HepG2 (cell line): ENCODE results near the gene SYT9. TPM values are rescaled to one million over a fixed set of nuclear protein-coding genes. Genes with fewer than 3 reads are reported as not detected.

Experiments
- ATAC-seq: fragments of 200-7000 bp; cut with Tn5 transposase; 3 replicates; pipeline ENCODE4 v1.9.1; 2020; ENCODE audit warnings: mild to moderate bottlenecking, moderate library complexity
- BruUV-seq: library from RNA; stranded (reverse); fragments of 400-500 nt; replicated peaks from 2 replicates; lab custom pipeline; 2021; lab: Mats Ljungman, UMichigan
- CTCF ChIA-PET: fragments of 300-600 bp; formaldehyde crosslinking; extraction: SDS; loops from one replicate; lab custom pipeline; 2021; ENCODE audit warnings: low total read pairs, inconsistent platforms, low intra/inter-chr PET ratio; lab: Yijun Ruan, JAX
- POLR2A ChIA-PET: fragments of 350-600 bp; sonication (Branson Sonifier 250); formaldehyde crosslinking; loops from one replicate; lab custom pipeline; 2020; ENCODE audit warnings: antibody characterized with exemption, inconsistent platforms; lab: Yijun Ruan, JAX
- DNase-seq: peaks from one replicate; pipeline ENCODE4 v3.0.0-alpha.2; 2015; ENCODE audit warnings: low spot score
- FAIRE-seq: peaks from 3 replicates; lab custom pipeline; 2011; peaks lifted over from hg19 to GRCh38; lab: Jason Lieb, UNC
- H2AFZ ChIP-seq: one replicate; pipeline ENCODE4 v1.6.1; 2011; ENCODE audit warnings: low read length, inconsistent platforms
- H3K27ac ChIP-seq: fragments of 300-600 bp; 3 replicates; pipeline ENCODE4 v1.8.0; 2011; ENCODE audit warnings: mixed run types, mild to moderate bottlenecking, mixed read lengths, low read length, inconsistent platforms; ENCODE audit not compliant: insufficient read depth; ENCODE audit errors: extremely low read length
- H3K27me3 ChIP-seq, 2 experiments: fragments of 200-600 bp in 1 of 2; 2 replicates in 1 of 2; 3 replicates in 1 of 2; pipeline versions ENCODE4 v1.6.0 to v1.8.0; 2011; ENCODE audit warnings: low read length in 2 of 2, mild to moderate bottlenecking in 2 of 2, moderate library complexity in 2 of 2, inconsistent platforms in 1 of 2; ENCODE audit not compliant: insufficient read depth in 2 of 2, control insufficient read depth in 1 of 2
- H3K36me3 ChIP-seq, 2 experiments: fragments of 200-600 bp in 1 of 2; replicated peaks in 1 of 2; 2 replicates in 1 of 2; 3 replicates in 1 of 2; pipeline versions ENCODE4 v1.5.1 to v1.8.0; 2011; ENCODE audit warnings: low read length in 2 of 2, inconsistent platforms in 1 of 2; ENCODE audit not compliant: insufficient read depth in 2 of 2, control insufficient read depth in 1 of 2
- H3K4me1 ChIP-seq: 2 replicates; pipeline ENCODE4 v1.5.1; 2012; ENCODE audit warnings: low read length, inconsistent platforms; ENCODE audit not compliant: insufficient read depth
- H3K4me2 ChIP-seq: 2 replicates; pipeline ENCODE4 v1.6.0; 2011; ENCODE audit warnings: low read depth, low read length, inconsistent platforms
- H3K4me3 ChIP-seq, 3 experiments: fragments of 200-600 bp in 1 of 3; sonication (generic), shearing (Covaris generic) in 1 of 3; replicated peaks in 1 of 3; 2 replicates each; pipeline ENCODE4 v1.5.1; 2011 to 2016; ENCODE audit warnings: low read length in 3 of 3, inconsistent platforms in 2 of 3, low read depth in 2 of 3, mild to moderate bottlenecking in 2 of 3, control low read depth in 1 of 3, mixed read lengths in 1 of 3; ENCODE audit not compliant: insufficient read depth in 1 of 3
- H3K79me2 ChIP-seq: one replicate; pipeline ENCODE4 v1.6.1; 2011; ENCODE audit warnings: low read length, inconsistent platforms; ENCODE audit not compliant: insufficient read depth
- H3K9ac ChIP-seq: 2 replicates; pipeline ENCODE4 v1.6.0; 2011; ENCODE audit warnings: mild to moderate bottlenecking, low read depth, low read length, inconsistent platforms; ENCODE audit not compliant: insufficient read depth
- H3K9me3 ChIP-seq: 2 replicates; pipeline ENCODE4 v1.5.1; 2012; ENCODE audit warnings: mild to moderate bottlenecking, low read length
- H4K20me1 ChIP-seq: 2 replicates; pipeline ENCODE4 v1.6.0; 2011; ENCODE audit warnings: inconsistent platforms, mild to moderate bottlenecking, low read length, moderate library complexity; ENCODE audit not compliant: insufficient read depth
- ARNT2 ChIP-seq: sonication (generic); formaldehyde crosslinking; IDR thresholded peaks from 2 replicates; pipeline ENCODE4 v1.8.0; 2022; ENCODE audit warnings: mild to moderate bottlenecking, low read depth, missing genetic modification reagents, moderate library complexity
- GPBP1L1 ChIP-seq: sonication (generic); formaldehyde crosslinking; IDR thresholded peaks from 2 replicates; pipeline ENCODE4 v1.5.0; 2020; ENCODE audit warnings: mild to moderate bottlenecking, missing genetic modification reagents
- HDAC2 ChIP-seq: sonication (generic); formaldehyde crosslinking; IDR thresholded peaks from 2 replicates; pipeline ENCODE4 v1.4.0; 2020; ENCODE audit warnings: missing genetic modification reagents
- MIXL1 ChIP-seq: IDR thresholded peaks from 2 replicates; pipeline ENCODE4 v1.6.1; 2016
- MXI1 ChIP-seq: IDR thresholded peaks from 3 replicates; pipeline ENCODE4 v1.6.1; 2012; ENCODE audit warnings: low read depth, low read length, inconsistent platforms, borderline replicate concordance
- PLRG1 ChIP-seq: fragments of 450-650 bp; conservative IDR thresholded peaks from 2 replicates; pipeline ENCODE4 v1.6.1; 2016
- RBM39 ChIP-seq: fragments of 200-400 bp; formaldehyde crosslinking; IDR thresholded peaks from one replicate; pipeline ENCODE4 v1.6.1; 2018; ENCODE audit warnings: antibody characterized with exemption, mild to moderate bottlenecking, low read depth, low read length; ENCODE audit not compliant: poor library complexity, severe bottlenecking
- RFXANK ChIP-seq: IDR thresholded peaks from 2 replicates; pipeline ENCODE4 v1.6.1; 2016
- UBTF ChIP-seq: sonication (generic); formaldehyde crosslinking; IDR thresholded peaks from 2 replicates; pipeline ENCODE4 v1.4.0; 2020; ENCODE audit warnings: mild to moderate bottlenecking, missing genetic modification reagents
- ZBTB37 ChIP-seq: sonication (generic); formaldehyde crosslinking; IDR thresholded peaks from 2 replicates; pipeline ENCODE4 v1.4.0; 2020; ENCODE audit warnings: mild to moderate bottlenecking, missing genetic modification reagents
- ZNF101 ChIP-seq: sonication (generic); formaldehyde crosslinking; IDR thresholded peaks from 2 replicates; pipeline ENCODE4 v1.4.0; 2020; ENCODE audit warnings: mild to moderate bottlenecking, low read depth, missing genetic modification reagents, borderline replicate concordance
- ZNF407 ChIP-seq: sonication (generic); formaldehyde crosslinking; IDR thresholded peaks from one replicate; pipeline ENCODE4 v1.5.1; 2020; ENCODE audit warnings: mild to moderate bottlenecking, missing genetic modification reagents; ENCODE audit errors: not compliant biosample characterization
- WGBS: methylation state at CpG from one replicate; pipeline ENCODE4 v1.1.6; 2017; ENCODE audit warnings: low lambda C conversion rate; 5-methylcytosine and 5-hydroxymethylcytosine counted together
- in situ Hi-C: cut with HindIII; loops from 2 replicates; pipeline ENCODE4 v1.10.0; 2017; ENCODE audit warnings: low pct_unique_long_range_greater_than_20kb; ENCODE audit not compliant: extremely low pct_ligation_motif_present
- intact Hi-C: fragments of 100-400 bp; cut with micrococcal nuclease; formaldehyde crosslinking; loops from one replicate; pipeline ENCODE4 v1.10.0; 2022; ENCODE audit not compliant: unreplicated experiment
- polyA plus RNA-seq, 8 experiments: library from polyadenylated mRNA; depleted of rRNA in 3 of 8; stranded (reverse) in 7 of 8; unstranded in 1 of 8; fragments of >200 nt; fragmentation: Illumina TruSeq in 4 of 8; extraction: Trizol in 4 of 8; gene quantifications; 2 replicates each; pipeline versions ENCODE4 v1.2.1 to v1.2.3, GENCODE V29; 2011 to 2016; ENCODE audit warnings: low read depth in 4 of 8, missing spikeins in 1 of 8, mixed read lengths in 1 of 8; ENCODE audit not compliant: insufficient read depth in 1 of 8
- total RNA-seq, 5 experiments: library from RNA; depleted of rRNA; stranded (reverse); fragments of >200 nt; fragmentation: Illumina TruSeq; extraction: Trizol; gene quantifications; 2 replicates each; pipeline ENCODE4 v1.2.3, GENCODE V29; 2016; ENCODE audit warnings: low read depth in 1 of 5

Gene SYT9
- total and polyA plus RNA-seq, 2 of the 13 experiments (the other 11 are each of a cell fraction or from before 2014, with no cell fraction given), result not detected

GRCh38 chr11:7222619-7223018 is 29.1 kb upstream of the SYT9 start:
- Histone ChIP-seq H3K79me2 (no peaks in the 10 kb centered on the region), H4K20me1 (no peaks in the 10 kb centered on the region), H3K27ac (no peak overlapping the region), H3K4me1 (no peaks in the 10 kb centered on the region), H3K9me3 (no peaks in the 10 kb centered on the region), H3K4me3 (no peak overlapping the region), H3K27me3 (peaks cover 0 to 3% of the 10 kb centered on the region in 2 experiments; a peak in 1 of 5 replicates), H2AFZ (no peak overlapping the region), H3K4me2 (no peak overlapping the region), H3K36me3 (no peaks in the 10 kb centered on the region), H3K9ac (no peak overlapping the region)
- DNase-seq (no peak), ATAC-seq (no peak), FAIRE-seq (no peak)
- BruUV-seq, result no TSS peak
- 2% methylated on average over 4 of the region's 4 CpGs for WGBS
- intact Hi-C loops (no loop called here), in situ Hi-C loops (no loop called here)
- POLR2A ChIA-PET, result no interaction called here
- CTCF ChIA-PET, result no interaction called here
- TF ChIP-seq RFXANK (CRISPR knock-in tag), result no peak
- no peak for TF ChIP-seq PLRG1
- TF ChIP-seq RBM39, result no peak
- TF ChIP-seq UBTF (CRISPR knock-in tag), result no peak
- no peak for TF ChIP-seq ZBTB37 (CRISPR knock-in tag)
- no peak for TF ChIP-seq HDAC2 (CRISPR knock-in tag)
- TF ChIP-seq ZNF101 (CRISPR knock-in tag), result no peak
- no peak for TF ChIP-seq ARNT2 (CRISPR knock-in tag)
- TF ChIP-seq ZNF407 (CRISPR knock-in tag), result no peak
- no peak for TF ChIP-seq MIXL1 (CRISPR knock-in tag)
- TF ChIP-seq MXI1, result no peak
- TF ChIP-seq GPBP1L1 (CRISPR knock-in tag), result no peak
